ENCODE measurements around the gene GPR87.

DNA sequence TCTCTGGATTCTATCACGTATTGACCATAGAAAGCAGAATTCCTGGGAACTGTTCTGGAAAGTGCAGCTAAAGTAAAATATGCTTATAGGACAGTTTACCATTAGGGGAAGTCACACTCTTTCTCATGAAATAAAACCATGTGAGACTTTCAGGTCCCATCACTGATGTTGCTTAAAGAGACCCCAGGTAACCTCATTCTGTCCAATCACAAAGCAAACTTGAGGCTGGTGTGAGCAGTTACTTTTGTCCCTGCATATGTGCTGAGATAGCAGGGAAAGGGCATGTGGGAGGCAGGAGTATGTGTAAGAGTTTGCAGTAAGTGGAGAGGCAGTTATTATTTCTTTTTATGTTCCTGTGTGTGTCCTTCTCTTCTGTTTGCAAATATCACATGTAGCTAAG, 16.1 kb downstream of the GPR87 start:
- TF ChIP-seq CTCF (conservative IDR thresholded peaks at IDR 0.05; ENCODE audit: low read depth, low read length): no peak
- no peak for TF ChIP-seq EZH2 (IDR thresholded peaks at IDR 0.05; ENCODE audit: borderline replicate concordance, low read depth, low read length, poor library complexity, severe bottlenecking)
